K562 (cell line): Measurements from ENCODE around the gene C1orf198. TPM values are rescaled to one million over a fixed set of nuclear protein-coding genes. Genes with fewer than 3 reads are reported as not detected.

Experiments
- ATAC-seq: fragments of 200-7000 bp; cut with Tn5 transposase; 3 replicates; pipeline ENCODE4 v1.9.1; 2020; ENCODE audit warnings: moderate library complexity
- BruUV-seq: library from RNA; stranded (reverse); fragments of 400-500 nt; replicated peaks from 2 replicates; lab custom pipeline; 2021; lab: Mats Ljungman, UMichigan
- CTCF ChIA-PET: fragments of 300-600 bp; formaldehyde crosslinking; extraction: SDS; loops from one replicate; lab custom pipeline; 2021; ENCODE audit warnings: low intra/inter-chr PET ratio; lab: Yijun Ruan, JAX
- POLR2A ChIA-PET: fragments of 300-600, 350-650 bp; sonication (Branson Sonifier 250); formaldehyde crosslinking; extraction: SDS; loops from one replicate; lab custom pipeline; 2021; ENCODE audit warnings: antibody characterized with exemption, inconsistent platforms; lab: Yijun Ruan, JAX
- DNase-seq, 4 experiments: peaks; one replicate each; pipeline versions ENCODE4 v3.0.0 to v3.0.0-alpha.2; 2011 to 2018; ENCODE audit warnings: low spot score in 3 of 4, mixed read lengths in 3 of 4; ENCODE audit errors: extremely low read depth in 1 of 4
- FAIRE-seq: peaks from 2 replicates; lab custom pipeline; 2011; peaks lifted over from hg19 to GRCh38; lab: Jason Lieb, UNC
- H2AFZ ChIP-seq: 2 replicates; pipeline ENCODE4 v1.6.0; 2011; ENCODE audit warnings: low read depth, low read length, control low read depth, inconsistent platforms
- H3K27ac ChIP-seq: fragments of 200-600 bp; 3 replicates; pipeline ENCODE4 v1.8.0; 2011; ENCODE audit warnings: low read depth, mild to moderate bottlenecking, control low read depth, inconsistent platforms, low read length, moderate library complexity, mixed read lengths; ENCODE audit errors: extremely low read depth
- H3K27me3 ChIP-seq, 2 experiments: fragments of 300-600 bp in 1 of 2; 2 replicates in 1 of 2; 3 replicates in 1 of 2; pipeline versions ENCODE4 v1.6.0 to v1.8.0; 2011; ENCODE audit warnings: inconsistent platforms in 2 of 2, low read length in 2 of 2, mild to moderate bottlenecking in 1 of 2, mixed read lengths in 1 of 2, moderate library complexity in 1 of 2; ENCODE audit not compliant: control insufficient read depth in 2 of 2, insufficient read depth in 2 of 2
- H3K36me3 ChIP-seq: fragments of 300-600 bp; 3 replicates; pipeline ENCODE4 v1.8.0; 2011; ENCODE audit warnings: mild to moderate bottlenecking, low read length, inconsistent platforms; ENCODE audit not compliant: control insufficient read depth, insufficient read depth
- H3K4me1 ChIP-seq, 2 experiments: fragments of 200-600 bp in 1 of 2; replicated peaks in 1 of 2; 2 replicates in 1 of 2; 3 replicates in 1 of 2; pipeline versions ENCODE4 v1.5.1 to v1.8.0; 2011; ENCODE audit warnings: inconsistent platforms in 2 of 2, low read length in 2 of 2, mild to moderate bottlenecking in 1 of 2, mixed read lengths in 1 of 2, moderate library complexity in 1 of 2; ENCODE audit not compliant: control insufficient read depth in 2 of 2, insufficient read depth in 2 of 2
- H3K4me2 ChIP-seq: 2 replicates; pipeline ENCODE4 v1.6.1; 2011; ENCODE audit warnings: low read length, control low read depth, inconsistent platforms, mixed read lengths; ENCODE audit not compliant: insufficient read depth
- H3K4me3 ChIP-seq: fragments of 200-600 bp; sonication (generic), shearing (Covaris generic); 2 replicates; pipeline ENCODE4 v1.5.1; 2016; ENCODE audit warnings: control low read depth, inconsistent platforms
- H3K79me2 ChIP-seq: fragments of 200-600 bp; 3 replicates; pipeline ENCODE4 v1.8.0; 2011; ENCODE audit warnings: low read length, inconsistent platforms; ENCODE audit not compliant: control insufficient read depth, insufficient read depth
- H3K9ac ChIP-seq, 2 experiments: 2 replicates each; pipeline versions ENCODE4 v1.6.0 to v1.6.1; 2011; ENCODE audit warnings: low read depth in 2 of 2, low read length in 2 of 2, control low read depth in 1 of 2, inconsistent platforms in 1 of 2, mild to moderate bottlenecking in 1 of 2, mixed read lengths in 1 of 2; ENCODE audit not compliant: insufficient read depth in 1 of 2
- H3K9me1 ChIP-seq: one replicate; pipeline ENCODE4 v1.6.0; 2011; ENCODE audit warnings: inconsistent platforms, mild to moderate bottlenecking, low read length, moderate library complexity; ENCODE audit not compliant: control insufficient read depth, insufficient read depth
- H3K9me3 ChIP-seq: replicated peaks from 2 replicates; pipeline ENCODE4 v1.5.1; 2011; ENCODE audit warnings: low read depth, low read length, inconsistent platforms; ENCODE audit not compliant: control insufficient read depth, insufficient read depth
- H4K20me1 ChIP-seq: replicated peaks from 2 replicates; pipeline ENCODE4 v1.6.1; 2011; ENCODE audit warnings: low read length, inconsistent platforms, mixed read lengths; ENCODE audit not compliant: control insufficient read depth, insufficient read depth
- CHCHD3 ChIP-seq: fragments of 250-450 bp; sonication (Bioruptor Pico); IDR thresholded peaks from 2 replicates; pipeline ENCODE4 v2.1.2; 2022; ENCODE audit warnings: mild to moderate bottlenecking
- EWSR1 ChIP-seq: fragments of 450-650 bp; IDR thresholded peaks from 2 replicates; pipeline ENCODE4 v1.6.1; 2018; ENCODE audit warnings: borderline replicate concordance, mild to moderate bottlenecking, low read depth, moderate library complexity; ENCODE audit not compliant: partially characterized antibody
- FOSL1 ChIP-seq: fragments of 200-800 bp; sonication (Bioruptor generic); conservative IDR thresholded peaks from 2 replicates; pipeline ENCODE4 v1.6.1; 2016; ENCODE audit warnings: missing genetic modification characterization, missing compliant biosample characterization
- HDAC1 ChIP-seq, 2 experiments: fragments of 450-650 bp; IDR thresholded peaks; 2 replicates each; pipeline ENCODE4 v1.6.1; 2016 to 2017; ENCODE audit warnings: inconsistent platforms in 1 of 2, mild to moderate bottlenecking in 1 of 2, moderate library complexity in 1 of 2
- RAD21 ChIP-seq, 2 experiments: fragments of 250-450 bp in 1 of 2; fragments of 450-650 bp in 1 of 2; sonication (Bioruptor Pico) in 1 of 2; formaldehyde crosslinking in 1 of 2; IDR thresholded peaks in 1 of 2; conservative IDR thresholded peaks in 1 of 2; 2 replicates each; pipeline versions ENCODE4 v1.4.0 to v1.8.0; 2020 to 2022; ENCODE audit warnings: mild to moderate bottlenecking in 2 of 2, moderate library complexity in 1 of 2
- SMAD4 ChIP-seq: fragments of 250-450 bp; sonication (Bioruptor Pico); conservative IDR thresholded peaks from 2 replicates; pipeline ENCODE4 v1.8.0; 2021; ENCODE audit warnings: inconsistent platforms, mild to moderate bottlenecking, moderate library complexity
- ZBTB17 ChIP-seq: fragments of 450-650 bp; formaldehyde crosslinking; IDR thresholded peaks from 2 replicates; pipeline ENCODE4 v1.4.0; 2020; ENCODE audit warnings: mild to moderate bottlenecking
- ZBTB49 ChIP-seq: sonication (generic); formaldehyde crosslinking; IDR thresholded peaks from 2 replicates; pipeline ENCODE4 v1.8.0; 2022; ENCODE audit warnings: missing genetic modification reagents, mild to moderate bottlenecking, borderline replicate concordance
- ZBTB5 ChIP-seq: fragments of 450-650 bp; IDR thresholded peaks from 2 replicates; pipeline ENCODE4 v1.6.1; 2017; ENCODE audit warnings: antibody characterized with exemption
- ZNF316 ChIP-seq: fragments of 450-650 bp; IDR thresholded peaks from 2 replicates; pipeline ENCODE4 v1.6.1; 2016
- WGBS: fragments of 100-300 bp; shearing (Covaris generic); methylation state at CpG from one replicate; pipeline ENCODE4 v1.1.6; 2016; ENCODE audit warnings: low coverage, mixed read lengths; ENCODE audit not compliant: insufficient coverage; ENCODE audit errors: missing lambda C conversion rate; 5-methylcytosine and 5-hydroxymethylcytosine counted together
- in situ Hi-C: fragments of 300-500 bp; cut with MboI; formaldehyde crosslinking; loops from 4 replicates; pipeline ENCODE4 v1.15.0; 2018; ENCODE audit warnings: inconsistent platforms, mixed read lengths
- intact Hi-C: fragments of 100-400 bp; cut with micrococcal nuclease; formaldehyde crosslinking; loops from 2 replicates; pipeline ENCODE4 v1.14.2; 2022
- polyA plus RNA-seq, 8 experiments: library from polyadenylated mRNA; depleted of rRNA in 4 of 8; stranded (reverse) in 5 of 8; unstranded in 3 of 8; fragments of >200 nt; fragmentation: Nextera tagmentation in 2 of 8; fragmentation: Illumina TruSeq in 1 of 8; extraction: Ambion mirVana in 2 of 8; extraction: Trizol in 1 of 8; gene quantifications; 2 replicates each; pipeline versions ENCODE4 v1.2.1 to v1.2.3, GENCODE V29; 2011 to 2014; ENCODE audit warnings: inconsistent platforms in 1 of 8, missing spikeins in 1 of 8
- total RNA-seq, 7 experiments: library from RNA; depleted of rRNA in 6 of 7; stranded (reverse); fragments of >200 nt in 6 of 7; fragmentation: Illumina TruSeq in 2 of 7; extraction: Trizol in 2 of 7; gene quantifications; 2 replicates each; pipeline versions ENCODE4 v1.2.1 to v1.2.3, GENCODE V29; 2011 to 2021; ENCODE audit warnings: low replicate concordance in 1 of 7

Gene C1orf198
- total and polyA plus RNA-seq, 9 of the 15 experiments (the other 6 are each of a cell fraction or from before 2014, with no cell fraction given): 2.0 to 15.1 (median 10.4) TPM

DNA sequence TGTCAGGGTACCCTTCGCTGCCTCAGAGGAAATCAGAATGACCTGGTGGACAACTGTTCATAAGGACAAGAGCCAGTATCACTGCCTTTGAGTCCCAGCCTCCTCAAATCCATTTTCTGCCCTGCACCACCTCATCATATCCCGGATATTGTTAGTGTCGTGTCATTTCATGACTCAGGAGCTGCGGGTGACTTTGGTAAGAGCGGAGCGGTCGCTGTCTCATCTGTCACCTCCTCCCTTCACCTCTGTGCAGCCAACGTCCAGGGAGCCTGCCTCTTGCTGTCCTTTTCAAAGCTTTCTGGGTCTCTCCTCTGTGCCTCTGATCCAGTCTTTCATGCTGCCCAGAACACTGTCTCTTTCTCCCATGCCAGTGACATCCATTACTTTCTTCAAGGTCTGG lies 7.0 kb upstream of the C1orf198 start (continued):
- no peak for TF ChIP-seq RAD21 (CRISPR knock-in tag; conservative IDR thresholded peaks at IDR 0.05 in 1 of 2, IDR thresholded peaks at IDR 0.05 in 1 of 2)
- TF ChIP-seq ZBTB17 (CRISPR knock-in tag): no peak
- no peak for TF ChIP-seq ZBTB49 (CRISPR knock-in tag)
- 0 out of 2 replicates have a peak, but pooled peaks have one; percentile 38 for TF ChIP-seq ZNF316
- TF ChIP-seq FOSL1 (tag): peak; percentile 80
- TF ChIP-seq, all 486 proteins: peak for 13

DNA sequence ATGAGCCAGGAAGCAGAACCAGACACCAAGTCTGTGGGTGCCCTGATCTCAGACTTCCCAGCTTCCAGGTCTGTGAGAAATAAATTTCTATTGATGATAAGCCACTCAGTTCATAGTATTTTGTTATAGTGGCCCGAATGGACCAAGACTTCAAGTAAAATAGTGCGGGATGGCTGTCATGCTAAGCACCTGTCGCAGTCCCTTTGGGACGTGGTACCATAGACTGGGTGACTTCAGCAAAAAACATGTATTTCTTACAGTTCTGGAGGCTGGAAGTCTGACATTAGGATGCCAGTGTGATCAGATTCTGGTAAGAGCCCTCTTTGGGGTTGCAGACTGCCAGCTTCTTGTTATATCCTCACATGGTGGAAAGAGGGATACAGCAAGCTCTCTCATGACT lies 2.6 kb upstream of the C1orf198 start:
- FAIRE-seq: no peak
- H3K9me1 ChIP-seq: no peaks in the 10 kb centered on the region
- BruUV-seq: no TSS peak
- H4K20me1 ChIP-seq: 0 out of 2 replicates have a peak, but pooled peaks cover 5% of the 10 kb centered on the region
- DNase-seq: no peak
- H3K27ac ChIP-seq: no peak overlapping the region
- no peak overlapping the region for H3K4me2 ChIP-seq
- TF ChIP-seq CHCHD3 (CRISPR knock-in tag): no peak
- no peak for TF ChIP-seq HDAC1 (IDR thresholded peaks at IDR 0.05)
- no peak for TF ChIP-seq ZBTB5
- TF ChIP-seq EWSR1: no peak
- no peak for TF ChIP-seq SMAD4 (CRISPR knock-in tag)
- H3K9ac ChIP-seq: no peak overlapping the region
- no peaks in the 10 kb centered on the region for H3K9me3 ChIP-seq
- H2AFZ ChIP-seq: no peak overlapping the region
- H3K79me2 ChIP-seq: peaks cover 4% of the 10 kb centered on the region; the same call in 1 of the 3 replicates
- intact Hi-C loops: no loop called here
- peaks cover 3 to 16% of the 10 kb centered on the region in 2 experiments; a peak in 3 of 5 replicates for H3K27me3 ChIP-seq
- peaks cover 14 to 26% of the 10 kb centered on the region in 2 experiments; a peak in 4 of 5 replicates for H3K4me1 ChIP-seq
- ChIA-PET CTCF (no interaction called here), POLR2A (interaction anchor here (0.6 to 1.0 kb wide), 2 partner anchors 15 to 28 kb away, joined by 3 to 4 read pairs; no protein-coding TSS in a partner anchor)
- no peak for ATAC-seq
- H3K4me3 ChIP-seq: no peak overlapping the region
- in situ Hi-C loops: no loop called here
- 70% methylated on average over 4 of the region's 4 CpGs for WGBS
- no peaks in the 10 kb centered on the region for H3K36me3 ChIP-seq
